ENCODE data around the gene TOGARAM2. TPM values are rescaled to one million over a fixed set of nuclear protein-coding genes. Genes with fewer than 3 reads are reported as not detected.

The TOGARAM2 gene
- polyA plus RNA-seq, 1 donor (not counting 4 experiments of a cell fraction or from before 2014, with no cell fraction given), result 0.10 TPM

DNA sequence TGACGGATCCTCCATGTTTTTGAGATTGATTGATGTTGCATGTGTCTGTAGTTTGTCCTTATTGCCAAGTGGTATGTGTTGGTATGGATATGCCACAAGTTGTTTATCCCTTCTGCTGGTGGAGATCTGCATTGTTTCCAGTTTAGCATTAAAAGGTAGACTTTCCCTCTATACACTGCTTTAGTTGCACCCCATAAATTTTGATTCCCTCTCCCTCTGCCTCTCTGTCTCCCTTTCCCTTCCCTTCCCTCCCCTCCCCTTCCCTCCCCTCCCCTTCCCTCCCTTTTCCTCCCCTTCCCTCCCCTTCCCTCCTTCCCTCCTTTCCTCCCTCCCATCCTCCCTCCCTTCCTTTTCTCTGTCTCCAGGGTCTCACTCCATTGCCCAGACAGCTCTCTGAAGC, 18.6 kb upstream of the TOGARAM2 start:
- H3K9ac ChIP-seq (ENCODE audit: control insufficient read depth, extremely low read depth, insufficient read depth, low read length), result no peak overlapping the region
- H3K36me3 ChIP-seq (ENCODE audit: control insufficient read depth in 2 of 2, extremely low read depth in 1 of 2, insufficient read depth in 2 of 2, low read length in 2 of 2), result no peaks in the 10 kb centered on the region
- H3K27ac ChIP-seq (ENCODE audit: control insufficient read depth, insufficient read depth, low read length), result no peak overlapping the region
- H4K20me1 ChIP-seq (ENCODE audit: control insufficient read depth, extremely low read depth, insufficient read depth, low read length), result no peaks in the 10 kb centered on the region
- no peak for DNase-seq (ENCODE audit: low read depth, low spot score)
- no peak for TF ChIP-seq EZH2 (IDR thresholded peaks at IDR 0.05; ENCODE audit: low read length)
- TF ChIP-seq CTCF (optimal IDR thresholded peaks at IDR 0.05 in 1 of 3, IDR thresholded peaks at IDR 0.05 in 1 of 3, conservative IDR thresholded peaks at IDR 0.05 in 1 of 3; ENCODE audit: extremely low read depth in 1 of 3, insufficient read depth in 2 of 3, low read length in 3 of 3), result no peak
- no peak overlapping the region for H2AFZ ChIP-seq (ENCODE audit: control insufficient read depth, low read length)
- dilution Hi-C loops (cut with MboI; ENCODE audit: extremely low pct_ligation_motif_present, low sequenced_read_pairs), result no loop called here
- H3K4me3 ChIP-seq (ENCODE audit: control insufficient read depth in 2 of 3, extremely low read depth in 1 of 3, insufficient read depth in 2 of 3, low read depth in 1 of 3, low read length in 3 of 3), result no peak overlapping the region
- H3K79me2 ChIP-seq (ENCODE audit: control insufficient read depth, insufficient read depth, low read length), result no peaks in the 10 kb centered on the region
- H3K9me3 ChIP-seq (ENCODE audit: control insufficient read depth, low read depth, low read length), result no peaks in the 10 kb centered on the region
- H3K9me1 ChIP-seq (ENCODE audit: control insufficient read depth, extremely low read depth, insufficient read depth, low read length), result no peaks in the 10 kb centered on the region
- H3K4me2 ChIP-seq (ENCODE audit: control insufficient read depth, extremely low read depth, insufficient read depth, low read depth, low read length), result no peak overlapping the region
- no peak for FAIRE-seq
- no peaks in the 10 kb centered on the region for H3K27me3 ChIP-seq (ENCODE audit: control insufficient read depth, extremely low read depth, insufficient read depth, low read length)
- H3K4me1 ChIP-seq (ENCODE audit: control insufficient read depth, extremely low read depth, insufficient read depth, low read length), result peaks cover 2% of the 10 kb centered on the region

- H3K4me1 ChIP-seq (ENCODE audit: control insufficient read depth, extremely low read depth, insufficient read depth, low read length), result peaks cover 3% of the 10 kb centered on the region
- H3K79me2 ChIP-seq (ENCODE audit: control insufficient read depth, insufficient read depth, low read length), result no peaks in the 10 kb centered on the region
- no peak overlapping the region for H3K9ac ChIP-seq (ENCODE audit: control insufficient read depth, extremely low read depth, insufficient read depth, low read length)
- DNase-seq (ENCODE audit: low read depth, low spot score) (no peak), FAIRE-seq (no peak)
- H3K9me1 ChIP-seq (ENCODE audit: control insufficient read depth, extremely low read depth, insufficient read depth, low read length), result no peaks in the 10 kb centered on the region
- TF ChIP-seq EZH2 (IDR thresholded peaks at IDR 0.05; ENCODE audit: low read length) (no peak), CTCF (optimal IDR thresholded peaks at IDR 0.05 in 1 of 3, IDR thresholded peaks at IDR 0.05 in 1 of 3, conservative IDR thresholded peaks at IDR 0.05 in 1 of 3; ENCODE audit: extremely low read depth in 1 of 3, insufficient read depth in 2 of 3, low read length in 3 of 3) (no peak)
- dilution Hi-C loops (cut with MboI; ENCODE audit: extremely low pct_ligation_motif_present, low sequenced_read_pairs), result no loop called here
- H3K4me2 ChIP-seq (ENCODE audit: control insufficient read depth, extremely low read depth, insufficient read depth, low read depth, low read length), result no peak overlapping the region
- no peaks in the 10 kb centered on the region for H4K20me1 ChIP-seq (ENCODE audit: control insufficient read depth, extremely low read depth, insufficient read depth, low read length)
- H3K27ac ChIP-seq (ENCODE audit: control insufficient read depth, insufficient read depth, low read length), result no peak overlapping the region
- no peaks in the 10 kb centered on the region for H3K9me3 ChIP-seq (ENCODE audit: control insufficient read depth, low read depth, low read length)
- H3K36me3 ChIP-seq (ENCODE audit: control insufficient read depth in 2 of 2, extremely low read depth in 1 of 2, insufficient read depth in 2 of 2, low read length in 2 of 2), result no peaks in the 10 kb centered on the region
- H2AFZ ChIP-seq (ENCODE audit: control insufficient read depth, low read length), result no peak overlapping the region
- no peaks in the 10 kb centered on the region for H3K27me3 ChIP-seq (ENCODE audit: control insufficient read depth, extremely low read depth, insufficient read depth, low read length)
- no peak overlapping the region for H3K4me3 ChIP-seq (ENCODE audit: control insufficient read depth in 2 of 3, extremely low read depth in 1 of 3, insufficient read depth in 2 of 3, low read depth in 1 of 3, low read length in 3 of 3)
Observed at GRCh38 chr2:28970464-28971160, 10.5 kb upstream of the TOGARAM2 start.

Measured in keratinocyte (primary cell).